Fibroblast of skin of scalp (primary cell): ENCODE data around the gene ITGA3.
A peak's percentile ranks its signal among the peaks of the same experiment; 100 is the strongest.

ENCODE experiments used
- DNase-seq: peaks from one replicate; pipeline ENCODE4 v3.0.0-alpha.2; 2013

ITGA3 gene

DNA sequence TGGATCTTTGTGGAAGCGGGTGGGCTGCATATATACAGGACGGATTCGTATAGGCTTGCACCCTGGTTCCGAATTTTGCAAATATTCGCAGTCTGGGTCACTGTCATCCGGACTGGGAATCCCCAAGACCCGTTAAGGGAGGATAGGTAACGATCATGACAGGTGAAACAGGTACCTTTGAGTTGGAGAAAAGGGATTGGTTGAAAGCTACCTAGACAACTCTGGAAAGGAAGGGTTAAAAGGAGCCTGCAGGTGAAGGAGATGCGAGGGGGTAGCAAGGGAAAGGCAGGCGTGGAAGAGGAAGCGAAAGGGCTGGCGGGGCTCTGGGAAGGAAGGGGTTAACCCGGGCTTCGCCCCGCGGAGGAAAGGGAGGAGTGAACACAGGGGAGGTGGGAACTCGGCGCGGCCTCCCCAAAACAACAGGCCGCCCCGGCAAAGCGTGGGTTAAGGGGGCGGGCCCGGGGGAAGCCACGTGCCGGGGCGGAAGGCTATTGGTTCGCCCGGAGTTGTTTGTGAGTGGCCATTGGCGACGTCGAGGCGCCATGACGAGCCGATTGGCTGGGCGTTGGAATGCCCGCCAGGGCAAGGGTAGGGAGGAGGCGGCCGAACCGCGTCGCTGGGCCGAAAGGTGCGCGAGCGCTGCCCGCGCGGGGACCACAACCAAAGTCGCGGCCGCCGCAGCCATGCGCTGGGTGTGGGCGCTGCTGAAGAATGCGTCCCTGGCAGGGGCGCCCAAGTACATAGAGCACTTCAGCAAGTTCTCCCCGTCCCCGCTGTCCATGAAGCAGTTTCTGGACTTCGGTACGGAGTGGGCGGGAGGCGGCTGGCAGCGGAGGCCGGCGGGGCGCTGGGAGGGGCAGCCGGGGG lies 39.1 kb downstream of the ITGA3 start, which contains the start of gene PDK2:
Gene PDK2, plus strand, starts transcription at position 599 of the 867 bp plus-strand sequence. Its CDS starts 85 bp downstream, at position 684.
- DNase-seq, result peak; percentile 96

DNA sequence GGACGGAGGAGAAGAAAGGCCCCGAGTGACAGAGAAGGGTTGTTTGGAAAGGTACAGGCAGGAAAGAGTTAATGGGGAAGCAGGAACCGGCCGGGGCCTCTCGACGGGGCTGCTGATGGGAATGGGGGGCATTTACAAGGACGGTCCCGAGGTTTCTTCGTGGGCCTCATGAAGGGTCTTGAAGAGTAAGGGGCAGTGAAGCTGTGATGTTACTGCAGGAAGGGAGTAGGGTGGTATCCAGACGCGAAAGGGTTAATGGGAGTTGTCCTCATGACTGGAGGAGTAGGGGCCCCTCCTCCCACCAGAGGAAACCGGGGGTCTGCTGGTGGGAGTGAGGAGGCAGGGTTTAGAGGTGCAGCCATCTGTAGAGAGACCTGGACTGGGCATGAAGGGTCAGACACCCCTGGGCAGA lies 39.7 kb downstream of the ITGA3 start:
- no peak for DNase-seq

DNA sequence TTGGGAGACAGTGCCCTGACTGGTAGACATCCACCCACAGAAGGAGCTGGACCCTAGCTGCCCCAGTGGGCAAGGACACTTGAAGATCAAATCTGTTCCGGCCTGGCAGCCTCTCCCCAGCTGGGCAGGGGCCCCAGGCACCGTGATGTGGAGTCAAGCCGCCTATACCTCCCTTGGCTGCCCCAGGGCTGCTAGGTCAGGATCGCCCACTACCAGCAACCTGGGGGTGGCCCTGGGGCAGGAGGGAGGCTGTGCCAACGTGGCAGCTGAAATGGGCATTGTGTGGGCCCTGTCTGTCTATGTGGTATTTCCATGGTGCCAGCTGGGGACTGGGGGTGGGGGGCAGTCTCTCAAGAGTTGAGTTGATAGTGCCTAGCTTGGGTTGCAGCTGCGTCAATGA lies 40.2 kb downstream of the ITGA3 start:
- no peak for DNase-seq

DNA sequence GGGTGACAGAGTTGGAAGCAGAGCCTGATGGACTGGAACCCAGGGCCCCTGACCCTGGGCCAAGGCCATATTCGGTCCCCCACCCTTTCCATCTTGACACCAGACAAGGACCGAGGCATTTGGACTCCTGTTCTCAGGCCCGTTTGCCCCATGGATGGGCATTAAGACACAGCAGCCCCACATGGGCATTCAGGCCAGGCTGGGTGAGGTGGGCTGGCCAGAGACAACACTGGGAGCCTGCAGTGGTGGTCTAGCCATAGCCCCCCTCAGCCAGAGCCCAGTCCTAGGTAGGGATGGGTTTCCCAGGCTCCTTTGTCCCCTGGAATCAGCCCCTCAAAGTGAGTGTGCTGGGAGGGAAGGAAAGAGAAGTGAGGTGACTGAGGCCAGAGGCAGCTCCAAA lies 40.8 kb downstream of the ITGA3 start:
- DNase-seq, result no peak

DNA sequence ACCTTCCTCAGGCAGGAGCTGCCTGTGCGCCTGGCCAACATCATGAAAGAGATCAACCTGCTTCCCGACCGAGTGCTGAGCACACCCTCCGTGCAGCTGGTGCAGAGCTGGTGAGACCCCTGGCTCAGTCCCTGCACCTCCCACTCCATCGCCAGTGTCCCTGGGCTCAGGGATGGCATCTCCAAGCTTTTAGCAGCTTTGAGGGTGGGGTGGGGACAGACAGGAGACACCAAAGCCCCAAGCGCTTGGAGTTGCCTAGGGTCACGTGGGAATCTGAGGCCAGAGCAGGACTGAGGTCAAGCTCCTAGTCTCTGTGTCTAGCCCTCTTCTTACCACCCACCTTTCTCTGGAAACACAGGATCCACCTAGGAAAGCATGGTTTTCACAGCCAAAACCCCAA lies 41.5 kb downstream of the ITGA3 start:
- no peak for DNase-seq

DNA sequence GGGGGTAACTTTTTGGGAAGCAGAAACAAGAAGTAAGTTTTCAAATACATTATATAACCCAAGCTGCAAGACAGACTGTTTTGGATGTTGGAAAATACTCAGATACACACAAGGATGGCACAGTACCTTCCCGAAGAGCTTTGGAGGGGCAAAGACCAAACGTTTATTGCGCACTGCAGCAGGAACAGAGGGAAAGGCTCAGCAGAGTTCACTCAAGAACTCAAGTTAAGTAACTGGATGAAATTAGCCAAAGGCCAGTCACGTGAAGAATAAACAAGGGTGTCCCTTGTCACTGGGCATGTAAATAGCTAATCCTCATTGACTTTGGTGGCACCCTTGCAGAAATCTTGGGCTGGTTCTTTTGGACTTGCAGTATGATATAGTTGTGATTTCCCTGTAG lies 42.0 kb downstream of the ITGA3 start:
- DNase-seq, result no peak

GRCh38 chr17:50098583-50098982 lies 42.7 kb downstream of the ITGA3 start:
- DNase-seq, result no peak

GRCh38 chr17:50099003-50099402 lies 43.1 kb downstream of the ITGA3 start:
- DNase-seq, result no peak

GRCh38 chr17:50100480-50100883 lies 44.6 kb downstream of the ITGA3 start:
- DNase-seq, result no peak

- peak; percentile 21 for DNase-seq
These were observed 45.0 kb downstream of the ITGA3 start for GRCh38 chr17:50100921-50101345.

GRCh38 chr17:50101346-50102163 lies 45.6 kb downstream of the ITGA3 start:
- peak; percentile 57 for DNase-seq

DNA sequence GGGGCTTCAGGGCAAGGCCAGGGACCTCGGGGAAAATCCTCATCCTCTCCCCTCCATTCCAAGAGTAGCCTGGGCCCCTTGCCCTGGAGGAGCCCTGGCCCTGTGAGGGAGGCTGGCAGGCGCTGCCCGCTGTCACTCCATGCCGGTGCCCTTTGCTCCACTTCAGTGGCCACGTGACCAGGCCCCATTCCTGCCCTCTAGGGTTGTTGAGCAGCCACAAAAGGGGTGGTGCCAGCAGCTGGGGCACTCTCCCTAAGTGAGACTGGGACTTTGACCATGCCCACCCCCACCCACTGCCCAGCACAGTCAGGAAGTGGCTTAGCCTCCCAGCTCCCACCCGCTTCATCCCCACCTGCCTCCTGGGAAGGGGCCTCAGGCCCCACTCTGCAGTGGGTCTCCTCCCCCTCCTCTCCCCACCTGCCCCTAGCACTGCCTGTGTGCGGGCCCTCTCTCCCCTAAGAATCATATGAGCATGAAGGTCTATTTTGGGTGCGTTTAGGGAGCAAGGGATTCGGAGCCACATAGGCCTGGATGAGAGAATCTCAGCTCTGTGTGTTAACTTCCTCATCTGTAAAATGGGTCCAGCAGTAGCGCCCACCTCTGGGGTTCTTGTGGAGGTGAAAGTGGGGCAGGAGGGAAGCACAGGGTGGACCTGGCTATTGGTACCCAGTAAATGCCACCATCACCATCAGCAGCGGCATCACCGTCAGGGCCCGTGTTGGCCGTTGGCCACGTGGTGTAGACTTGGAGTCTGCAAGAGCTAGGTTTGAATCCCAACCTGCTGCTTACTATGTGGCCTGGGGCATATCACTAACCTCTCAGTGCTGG lies 46.5 kb downstream of the ITGA3 start:
- no peak for DNase-seq

GRCh38 chr17:50103252-50103651 lies 47.3 kb downstream of the ITGA3 start:
- DNase-seq, result no peak

DNA sequence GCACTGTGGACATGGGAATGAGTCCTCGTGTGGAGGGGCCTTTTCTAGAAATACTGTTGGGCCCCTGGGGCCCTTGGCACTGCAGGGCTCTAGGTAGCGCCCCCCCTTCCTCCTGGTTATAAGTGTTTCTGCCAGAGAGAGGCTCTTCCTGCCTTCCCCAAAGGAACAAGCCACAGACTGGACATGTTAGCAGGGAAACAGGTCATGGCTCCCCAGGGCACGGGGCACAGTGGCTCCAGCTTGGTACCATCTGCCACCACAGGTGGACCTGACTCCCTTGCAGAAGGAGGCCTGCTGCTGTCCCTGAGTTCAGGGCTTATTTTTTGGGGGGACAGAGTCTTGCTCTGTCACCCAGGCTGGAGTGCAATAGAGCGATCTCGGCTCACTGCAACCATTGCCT lies 48.0 kb downstream of the ITGA3 start:
- DNase-seq, result no peak

DNA sequence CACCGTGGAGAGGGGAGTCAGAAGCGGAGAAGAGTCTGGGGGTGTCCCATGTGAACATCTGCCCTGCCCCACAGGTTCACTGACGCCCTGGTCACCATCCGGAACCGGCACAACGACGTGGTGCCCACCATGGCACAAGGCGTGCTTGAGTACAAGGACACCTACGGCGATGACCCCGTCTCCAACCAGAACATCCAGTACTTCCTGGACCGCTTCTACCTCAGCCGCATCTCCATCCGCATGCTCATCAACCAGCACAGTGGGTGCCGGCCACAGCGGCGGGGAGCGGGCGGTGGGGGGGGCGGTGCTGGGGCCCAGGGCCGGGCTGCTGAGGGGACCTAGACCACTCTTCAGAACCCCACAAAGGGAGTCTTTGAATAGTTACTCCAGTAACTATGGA lies 49.9 kb downstream of the ITGA3 start:
- DNase-seq, result no peak

DNA sequence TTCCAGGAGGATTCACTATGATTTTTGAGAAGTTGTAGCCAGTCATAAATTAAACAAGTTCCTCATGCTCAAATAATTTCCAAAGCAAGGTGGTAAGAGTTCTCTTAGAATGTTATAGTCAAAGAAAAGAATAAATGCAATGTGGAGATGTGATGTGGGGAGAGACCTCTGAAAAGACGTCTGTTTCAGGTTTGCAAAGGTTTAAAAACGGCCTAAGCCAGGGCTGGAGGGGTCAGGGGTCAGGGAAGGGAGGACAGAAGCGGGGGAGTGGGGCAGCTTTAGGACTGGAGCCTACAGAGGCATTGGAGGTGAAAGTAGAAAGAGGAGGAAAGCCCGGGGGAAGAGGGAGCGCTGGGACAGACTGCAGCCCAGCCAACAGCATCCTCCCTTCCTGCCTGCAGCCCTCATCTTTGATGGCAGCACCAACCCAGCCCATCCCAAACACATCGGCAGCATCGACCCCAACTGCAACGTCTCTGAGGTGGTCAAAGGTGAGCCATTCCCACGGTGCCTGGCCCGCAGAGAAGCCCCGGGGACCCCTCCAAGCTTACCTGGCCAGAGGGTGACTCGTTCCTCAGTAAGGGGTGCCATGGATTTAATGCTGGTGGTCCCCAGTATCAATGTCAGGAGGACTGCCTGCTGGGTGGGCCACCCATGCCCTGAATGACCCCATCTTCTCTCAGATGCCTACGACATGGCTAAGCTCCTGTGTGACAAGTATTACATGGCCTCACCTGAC lies 50.7 kb downstream of the ITGA3 start:
- DNase-seq, result no peak

GRCh38 chr17:50107790-50108414 lies 52.0 kb downstream of the ITGA3 start:
- DNase-seq, result peak; percentile 33

GRCh38 chr17:50108556-50108955 lies 52.6 kb downstream of the ITGA3 start:
- no peak for DNase-seq

DNA sequence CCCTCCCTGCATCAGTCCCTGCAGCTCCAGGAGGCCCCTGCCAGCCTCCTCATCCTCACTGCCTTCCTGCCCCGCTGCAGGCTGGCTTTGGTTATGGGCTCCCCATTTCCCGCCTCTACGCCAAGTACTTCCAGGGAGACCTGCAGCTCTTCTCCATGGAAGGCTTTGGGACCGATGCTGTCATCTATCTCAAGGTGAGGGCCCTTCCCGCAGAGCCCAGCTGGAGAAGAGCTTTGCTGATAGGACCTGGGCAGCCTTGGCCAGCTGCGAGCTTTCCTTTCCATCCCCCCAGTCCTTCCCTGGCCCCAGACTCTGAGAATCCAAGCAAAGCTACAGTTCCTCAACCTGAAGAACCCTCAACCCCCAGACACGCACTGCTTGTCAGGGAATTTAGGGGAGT lies 53.3 kb downstream of the ITGA3 start:
- DNase-seq, result no peak

DNA sequence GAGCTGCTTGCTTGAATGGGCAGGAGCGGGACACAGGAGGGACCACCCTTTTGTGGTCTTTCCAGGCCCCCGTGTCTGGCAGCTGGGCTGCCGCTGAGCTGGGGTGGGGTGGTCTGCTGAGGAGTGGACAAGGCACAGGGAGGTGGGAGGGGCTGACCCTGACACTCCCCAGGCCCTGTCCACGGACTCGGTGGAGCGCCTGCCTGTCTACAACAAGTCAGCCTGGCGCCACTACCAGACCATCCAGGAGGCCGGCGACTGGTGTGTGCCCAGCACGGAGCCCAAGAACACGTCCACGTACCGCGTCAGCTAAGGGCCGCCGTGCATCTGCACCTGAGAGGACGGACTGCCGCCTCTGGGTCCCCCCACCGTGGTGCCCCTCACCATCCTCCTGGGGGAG lies 53.9 kb downstream of the ITGA3 start:
- no peak for DNase-seq

DNA sequence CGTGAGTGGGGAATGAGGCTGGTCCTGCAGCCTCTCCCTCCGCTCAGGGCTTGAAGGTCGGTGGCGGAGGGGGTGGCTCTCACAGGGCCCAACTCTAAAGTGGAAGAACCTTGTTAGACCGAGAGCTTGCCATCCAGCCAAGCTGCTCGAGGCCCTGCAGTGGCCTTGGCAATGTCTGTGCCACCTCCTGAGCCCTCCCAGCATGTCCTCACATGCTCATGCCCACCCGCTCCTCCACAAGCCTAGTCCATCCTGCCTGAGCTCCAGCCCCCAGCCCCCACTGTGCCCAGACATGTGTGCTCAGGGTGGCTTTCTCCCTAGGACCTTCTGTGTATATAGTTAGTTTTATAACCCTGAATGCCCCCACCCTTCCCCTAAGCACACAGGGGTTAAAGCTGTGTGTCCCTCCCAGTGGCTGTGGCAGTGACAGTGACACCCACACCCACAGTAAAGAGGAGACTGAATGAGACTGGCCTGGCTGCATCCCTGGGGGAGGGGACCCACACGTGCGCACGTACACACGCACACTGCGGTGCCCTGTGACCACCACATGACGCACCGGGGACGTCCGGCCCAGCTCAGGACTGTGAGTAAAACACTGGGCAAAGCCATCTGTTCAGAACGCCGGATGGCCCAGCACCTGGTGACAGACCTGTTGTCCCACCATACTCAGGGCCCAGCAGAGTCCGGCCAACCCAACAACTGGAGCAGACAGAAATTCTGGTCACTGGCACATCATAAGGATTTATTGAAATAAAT lies 54.9 kb downstream of the ITGA3 start:
- no peak for DNase-seq
